NCI-H446 treated with DMSO at 0.1 percent for 48 hours (cell line): ENCODE data around the gene CRYZL1.

Experiments
- DNase-seq: peaks from one replicate; lab custom pipeline; 2025; lab: John Stamatoyannopoulos, UW

The CRYZL1 gene

GRCh38 chr21:33541105-33541711 is 100.3 kb downstream of the CRYZL1 start:
- no peak for DNase-seq

- no peak for DNase-seq
Observed at GRCh38 chr21:33540711-33541104, 100.8 kb downstream of the CRYZL1 start.

GRCh38 chr21:33539616-33540015 is 101.9 kb downstream of the CRYZL1 start:
- DNase-seq: no peak
